Right hindlimb (tissue), 1 donor: Measurements from ENCODE around the gene IGSF22.

Source experiments
- DNase-seq: peaks from one replicate; pipeline ENCODE4 v3.0.0-alpha.2; 2018

IGSF22 gene

DNA sequence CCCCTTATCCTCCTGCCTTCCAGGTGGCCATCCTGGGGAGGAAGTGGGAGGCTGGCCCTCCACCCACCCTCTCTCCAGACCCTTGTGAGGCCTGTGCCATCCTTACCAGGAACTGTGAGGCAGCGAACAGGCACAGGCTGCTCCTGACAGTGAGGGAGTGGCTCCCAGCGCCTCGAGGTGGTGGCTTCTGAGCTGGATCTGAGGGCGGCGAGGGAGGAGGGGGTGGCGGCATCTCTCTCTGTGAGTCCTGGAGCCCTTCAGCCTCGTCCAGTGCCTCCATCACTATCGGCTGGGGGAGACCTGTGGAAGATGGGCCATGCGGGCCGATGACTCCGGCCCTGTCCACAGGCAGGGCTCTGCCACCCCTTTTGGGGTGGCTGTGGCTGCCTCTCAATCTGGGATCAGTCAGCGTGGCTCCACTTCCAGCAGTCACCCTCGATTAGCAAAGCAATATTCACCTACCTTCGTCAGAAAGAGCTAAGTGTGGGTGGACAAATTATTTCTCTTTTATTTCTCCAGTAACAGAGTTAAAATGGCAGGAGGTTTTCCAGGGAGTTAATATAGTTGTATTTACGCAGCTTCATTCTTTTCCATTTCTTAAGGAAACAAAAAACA is 18.0 kb upstream of the IGSF22 start:
- DNase-seq = no peak

DNA sequence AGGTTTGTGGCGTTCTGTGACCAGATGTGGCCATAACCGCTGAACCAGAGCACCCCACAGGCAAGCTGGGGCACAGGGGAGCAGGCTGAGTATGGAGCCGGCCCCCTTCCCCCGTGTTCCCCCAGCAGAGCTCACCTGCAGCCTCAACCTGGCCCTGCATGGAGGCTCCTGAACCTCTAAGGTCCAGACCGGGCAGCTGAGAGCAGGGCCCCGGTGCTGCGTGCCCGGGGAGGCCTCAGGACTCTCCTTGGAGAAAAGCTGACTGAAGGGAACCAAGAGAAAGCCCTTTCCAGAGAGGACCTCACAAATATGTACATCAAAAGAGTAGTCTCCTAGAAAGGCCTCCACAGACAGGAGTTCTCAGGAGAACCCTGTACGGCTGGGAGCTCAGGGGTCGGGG is 17.4 kb upstream of the IGSF22 start:
- no peak for DNase-seq

DNA sequence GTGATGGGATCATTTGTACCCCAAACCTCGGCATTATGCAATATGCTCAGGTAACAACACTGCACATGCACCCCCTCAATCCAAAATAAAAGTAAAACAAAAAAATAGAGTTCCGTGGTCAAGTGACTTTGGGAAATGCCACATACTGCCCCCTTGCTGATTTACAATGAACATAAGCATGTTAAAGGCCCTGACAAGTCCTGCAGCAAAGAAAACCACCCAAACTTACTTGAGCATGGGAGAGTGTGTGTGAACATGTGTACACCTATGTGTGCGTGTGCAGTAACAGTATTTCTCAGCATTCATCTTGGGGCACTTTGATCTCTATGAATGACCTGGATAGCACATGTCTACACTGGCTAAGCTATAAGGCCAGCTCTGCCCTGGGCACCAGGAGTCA is 15.8 kb upstream of the IGSF22 start:
- no peak for DNase-seq

DNA sequence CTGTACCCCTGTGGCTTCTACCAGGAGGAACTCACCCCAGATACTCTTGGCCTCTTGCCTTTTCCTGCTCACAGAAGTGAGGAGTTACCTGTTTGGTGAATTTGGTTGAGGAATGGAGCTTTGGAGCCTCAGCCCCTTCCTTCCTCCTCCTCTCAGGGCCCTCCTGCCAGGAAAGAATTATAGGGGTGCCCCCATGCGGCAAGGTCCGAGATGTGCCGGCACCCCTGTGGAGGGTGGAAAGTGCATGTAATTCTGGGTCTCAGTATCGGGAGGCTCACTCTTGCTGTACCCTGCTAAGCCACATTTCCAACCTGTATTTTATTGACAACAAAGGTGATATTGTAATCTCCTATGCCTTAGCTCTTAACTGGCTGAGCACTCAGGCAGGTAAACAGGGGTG is 13.7 kb upstream of the IGSF22 start:
- DNase-seq = no peak

DNA sequence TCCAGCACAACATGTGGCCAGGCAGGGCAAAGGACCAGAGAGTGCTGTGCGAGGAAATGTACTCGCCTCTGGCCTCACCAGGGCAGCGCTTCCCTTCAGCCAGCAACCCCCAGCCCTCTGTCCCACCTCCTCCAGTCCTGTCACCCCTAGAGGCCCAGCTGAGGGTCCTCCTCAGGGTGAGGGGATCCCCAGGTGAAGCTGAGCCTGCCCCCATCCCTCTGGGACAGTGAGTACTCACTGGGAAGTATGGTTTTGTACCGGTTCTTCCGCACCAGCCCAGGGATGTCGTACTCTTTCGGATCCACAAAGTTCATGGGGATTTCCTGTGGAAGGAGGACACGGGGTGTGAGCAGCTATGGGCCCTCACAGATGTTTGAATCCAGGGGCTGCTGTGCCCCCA is 11.7 kb upstream of the IGSF22 start:
- no peak for DNase-seq

DNA sequence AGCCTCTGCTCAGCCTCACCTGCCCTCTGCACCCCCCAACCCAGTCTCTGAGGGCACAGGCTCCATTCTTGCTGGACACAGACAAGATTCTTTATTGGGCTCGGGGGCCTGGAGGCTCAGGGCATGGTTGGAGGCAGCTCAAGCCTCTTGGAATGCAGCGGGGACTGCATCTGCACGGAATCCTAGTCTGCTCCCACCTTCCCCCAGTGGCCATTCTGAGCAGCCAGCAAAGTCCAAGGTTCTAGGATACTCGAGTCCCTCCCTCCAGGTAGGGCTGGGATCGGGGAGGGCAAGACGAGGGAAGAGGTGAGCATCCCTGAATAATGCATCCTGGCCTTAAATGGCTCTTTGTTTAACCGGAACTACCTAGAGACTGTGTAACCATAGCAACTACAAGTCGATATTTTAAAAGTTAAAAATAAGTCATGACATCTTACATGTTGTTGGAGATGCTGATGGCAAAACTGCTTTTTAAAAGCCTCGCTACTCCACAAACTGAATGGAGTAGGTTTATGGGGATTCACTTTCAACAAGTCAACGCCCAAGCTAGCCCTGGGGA is 10.7 kb upstream of the IGSF22 start:
- no peak for DNase-seq

DNA sequence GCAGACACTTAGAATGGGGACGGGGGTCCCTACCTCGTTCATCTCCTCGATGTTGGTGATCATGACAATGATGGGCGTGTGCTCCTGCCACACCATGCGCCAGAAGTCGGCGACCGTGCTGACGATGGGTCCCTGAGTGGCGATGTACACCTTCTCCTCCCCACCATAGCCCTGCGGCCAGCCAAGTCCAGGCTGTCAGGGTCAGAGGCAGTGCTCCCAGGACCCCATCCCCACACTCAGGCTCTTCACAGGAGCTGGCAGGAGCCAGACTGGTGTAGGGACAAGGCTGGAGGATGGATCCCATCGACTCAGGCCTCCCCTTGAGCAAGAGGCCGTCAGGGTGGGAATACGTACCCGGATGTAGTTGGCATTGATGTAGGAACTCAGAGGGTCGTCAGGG is 7.2 kb upstream of the IGSF22 start:
- no peak for DNase-seq

DNA sequence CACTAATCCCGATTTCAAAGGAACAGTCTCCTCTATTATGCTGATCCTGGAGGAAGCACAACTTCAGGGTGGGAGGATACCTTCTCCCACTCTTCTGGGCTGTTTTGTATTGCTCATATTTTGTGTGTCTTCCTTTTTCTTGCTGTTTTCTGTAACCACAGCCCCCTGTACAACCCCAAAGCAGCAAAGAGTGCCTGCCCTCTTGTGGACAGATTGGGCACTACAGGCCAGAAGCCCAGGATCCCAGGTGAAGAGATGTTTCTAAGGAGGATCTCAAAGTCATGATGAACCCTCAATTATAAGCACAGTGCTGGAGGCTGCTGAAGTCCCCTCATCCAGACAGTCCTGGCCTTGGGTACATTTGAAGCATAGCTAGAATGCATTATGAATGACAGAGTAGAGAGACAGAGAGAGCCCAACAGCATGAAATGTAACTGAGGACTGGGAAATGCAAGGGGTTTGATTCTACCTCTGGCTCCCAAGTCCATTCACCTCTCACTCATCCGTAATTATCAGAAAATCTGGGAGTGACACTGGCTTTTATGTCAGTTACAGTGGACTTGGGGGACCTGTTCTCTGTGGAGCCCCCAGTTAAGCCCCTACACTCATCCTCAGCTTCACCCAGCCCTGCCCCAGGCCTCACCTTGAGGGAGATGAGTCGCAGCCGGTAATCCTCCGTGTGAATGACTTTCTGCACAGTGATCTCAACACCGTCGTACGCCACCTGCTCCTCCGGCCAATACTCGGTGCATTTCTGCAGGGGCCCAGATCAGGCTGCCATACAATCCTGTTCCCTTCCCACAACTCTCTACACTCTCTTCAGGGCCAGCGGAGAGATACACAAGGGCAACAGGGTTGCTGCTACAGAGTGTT is 6.2 kb upstream of the IGSF22 start:
- peak; percentile 63 for DNase-seq

DNA sequence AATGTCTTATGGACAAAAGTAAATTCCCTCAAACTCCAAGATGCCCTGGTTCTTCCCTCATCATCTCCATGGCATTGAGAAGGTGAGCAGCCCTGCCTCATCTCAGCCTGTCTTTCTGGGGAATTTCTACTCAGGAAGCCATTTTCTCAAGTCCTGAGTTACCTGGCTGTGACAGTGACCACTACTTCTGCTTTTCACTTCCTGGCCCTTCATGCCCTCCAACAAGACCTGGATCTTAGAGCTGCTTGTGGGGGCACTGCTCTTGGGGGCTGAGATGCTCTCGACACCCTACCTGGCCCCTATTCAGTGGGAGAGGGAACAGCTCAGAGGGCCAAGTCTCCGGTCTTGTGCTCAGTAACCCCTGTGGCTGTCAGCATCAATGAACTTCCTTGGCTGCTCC is 5.5 kb upstream of the IGSF22 start:
- DNase-seq = no peak

DNA sequence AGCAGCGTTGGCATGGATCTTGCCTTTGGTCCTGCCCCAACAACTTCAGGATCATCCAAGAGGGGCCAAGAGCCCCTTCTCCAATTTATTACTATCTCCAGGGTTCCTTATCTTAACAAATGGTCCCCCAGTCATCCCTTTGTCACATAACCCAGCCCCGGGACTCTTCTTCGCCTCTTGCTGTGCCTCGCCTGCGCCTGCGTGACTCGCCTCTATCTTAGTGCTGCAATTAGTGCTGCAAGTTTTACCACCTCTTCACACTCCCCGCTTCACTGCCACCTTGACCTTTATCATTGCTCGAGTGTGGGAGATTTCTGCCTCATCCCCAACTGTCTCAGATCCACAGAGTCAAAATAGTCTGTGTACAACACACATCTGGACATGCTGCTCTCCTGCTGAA is 4.0 kb upstream of the IGSF22 start:
- DNase-seq = no peak

DNA sequence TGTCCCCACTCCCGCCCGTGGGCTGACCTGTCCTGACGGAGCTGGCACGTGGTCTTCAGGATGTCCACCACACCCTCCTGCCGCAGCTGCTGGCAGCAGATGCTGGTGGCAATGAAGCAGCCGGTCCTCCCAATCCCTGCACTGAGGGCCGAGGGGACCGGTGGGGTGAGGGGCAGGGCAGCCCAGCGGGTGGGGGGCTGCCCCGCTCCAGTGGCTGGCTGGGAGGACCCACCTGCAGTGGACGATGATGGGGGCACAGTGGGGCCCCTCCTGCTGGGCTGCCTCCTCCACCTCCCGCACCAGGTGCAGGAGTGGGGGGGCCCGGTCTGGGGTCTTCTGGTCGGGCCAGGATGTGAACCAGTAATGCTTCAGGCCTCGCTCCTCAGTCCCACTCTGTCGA is 3.4 kb upstream of the IGSF22 start:
- DNase-seq = no peak

DNA sequence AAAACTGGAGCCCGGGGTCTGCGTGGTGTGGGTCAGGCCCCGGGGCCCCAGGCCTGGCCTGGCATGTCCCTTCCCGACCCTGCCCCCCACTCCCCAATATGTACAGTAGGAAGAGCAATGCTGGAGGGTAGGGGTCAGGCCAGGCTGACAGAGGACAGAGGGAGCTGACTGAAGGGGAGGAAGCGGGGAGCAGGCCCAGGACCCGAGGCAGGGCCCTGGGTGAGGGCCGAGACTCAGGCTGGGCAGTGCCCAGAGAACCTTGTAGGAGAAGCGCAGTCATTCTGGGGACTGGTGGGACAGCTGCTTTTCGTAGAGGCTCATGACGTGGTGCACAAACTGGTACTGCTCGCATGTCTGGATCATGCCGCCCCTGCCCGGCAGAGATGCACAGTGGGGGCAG is 2.7 kb upstream of the IGSF22 start:
- no peak for DNase-seq

DNA sequence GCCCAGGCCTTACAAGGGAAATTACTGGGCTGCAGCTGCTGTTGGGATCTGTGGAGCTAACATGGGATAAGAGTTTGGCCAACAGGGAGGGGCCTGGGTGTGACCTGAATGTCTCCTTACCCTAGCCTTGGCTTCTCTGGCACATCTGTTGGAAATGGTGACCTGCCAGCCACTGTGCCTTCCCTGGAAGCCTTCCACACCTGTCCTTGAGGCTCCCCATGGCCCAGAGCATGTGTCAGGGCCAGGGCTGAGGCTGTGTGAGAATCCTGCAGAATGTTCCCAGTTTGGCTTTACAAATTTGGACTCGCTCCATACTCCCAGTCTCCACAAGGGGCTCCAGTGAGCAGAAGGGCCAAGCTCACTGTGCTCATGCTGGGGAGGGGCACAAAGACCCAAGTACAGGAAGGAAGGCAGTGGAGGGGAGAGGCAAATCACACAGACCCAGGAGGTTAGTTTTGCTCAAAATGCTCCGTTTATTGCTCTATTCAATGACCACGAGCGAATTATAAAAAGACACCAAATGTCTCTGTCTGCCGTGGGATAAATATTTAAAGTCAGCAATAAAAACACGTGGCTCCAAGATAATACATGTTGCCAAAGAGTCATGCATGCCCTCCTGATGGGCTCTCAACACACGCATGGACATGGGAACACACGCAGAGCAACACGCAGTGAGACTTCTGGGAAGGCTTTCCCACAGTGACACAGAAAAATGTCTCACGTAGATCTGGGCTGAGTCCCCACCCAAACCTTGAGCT is 1.7 kb upstream of the IGSF22 start:
- peak; percentile 57 for DNase-seq

DNA sequence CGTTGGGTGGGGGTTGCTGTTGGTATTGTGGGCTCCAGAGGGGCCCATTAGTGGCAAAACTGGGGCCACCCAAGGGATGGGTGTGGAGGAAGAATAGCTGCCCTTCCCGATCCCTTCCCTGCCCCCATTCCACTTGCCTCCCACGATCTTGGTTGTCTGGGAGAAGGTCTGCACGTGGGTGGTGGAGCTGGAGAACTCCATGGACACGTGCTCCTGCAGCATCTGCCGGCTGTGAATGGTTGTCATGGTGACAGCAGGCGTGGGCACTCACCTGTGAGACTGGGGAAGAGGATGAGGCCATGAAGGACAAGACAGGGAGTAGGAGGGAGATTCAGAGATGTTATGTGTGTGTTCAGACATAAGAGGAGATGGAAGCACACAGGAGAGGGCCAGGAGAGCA is 2.0 kb downstream of the IGSF22 start:
- DNase-seq = no peak

DNA sequence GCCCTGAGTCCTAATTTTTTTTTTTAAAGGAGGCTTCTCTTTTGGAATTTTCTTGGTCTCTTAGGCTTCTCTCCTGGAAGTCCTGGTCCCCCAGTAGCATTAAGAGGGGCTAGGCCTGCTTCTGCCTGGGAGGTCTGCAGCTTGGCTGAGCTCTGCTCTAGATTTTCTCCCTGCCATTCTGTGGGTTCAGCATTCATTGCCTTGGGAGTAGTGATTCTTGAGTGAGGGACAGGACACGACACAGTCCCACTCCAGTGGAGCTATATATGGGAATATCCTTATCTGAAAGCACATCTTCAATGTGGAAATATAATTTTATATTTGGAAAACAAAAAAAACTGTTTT is 3.7 kb downstream of the IGSF22 start:
- DNase-seq = no peak

DNA sequence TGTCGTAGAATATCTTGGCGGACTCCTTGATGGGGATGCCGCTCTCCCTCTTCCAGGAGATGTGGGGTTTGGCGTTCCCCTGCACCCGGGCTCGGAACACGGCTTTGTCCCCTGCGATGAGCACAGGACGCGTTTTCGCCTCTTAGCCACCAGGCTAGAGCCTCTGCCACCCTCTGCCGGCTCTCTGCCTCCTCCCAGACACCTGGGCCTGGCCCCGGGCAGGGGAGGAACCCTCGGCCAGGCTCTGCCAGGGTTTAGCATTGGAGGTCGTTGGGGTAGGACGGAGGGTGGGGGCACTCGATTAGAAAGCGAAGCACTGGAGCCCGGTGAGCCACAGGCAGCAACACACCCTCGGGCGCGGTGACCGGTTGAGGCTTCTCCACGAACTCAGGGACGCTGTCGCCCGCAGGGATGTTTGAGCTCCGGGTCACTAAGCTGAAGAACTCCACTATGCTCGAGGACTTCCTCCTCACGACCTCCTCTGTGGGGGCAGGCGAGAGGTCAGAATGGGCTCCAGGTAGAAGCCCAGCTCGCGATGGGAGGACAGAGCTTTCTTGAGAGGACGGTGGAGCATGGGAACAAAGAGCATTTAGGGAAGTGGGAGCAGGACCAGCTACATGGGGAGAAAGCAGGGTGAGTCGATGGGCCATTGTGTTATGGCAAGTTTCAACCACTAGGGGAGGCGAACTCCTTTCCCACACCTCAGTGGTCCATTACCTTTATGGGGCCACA is 4.3 kb downstream of the IGSF22 start:
- no peak for DNase-seq

DNA sequence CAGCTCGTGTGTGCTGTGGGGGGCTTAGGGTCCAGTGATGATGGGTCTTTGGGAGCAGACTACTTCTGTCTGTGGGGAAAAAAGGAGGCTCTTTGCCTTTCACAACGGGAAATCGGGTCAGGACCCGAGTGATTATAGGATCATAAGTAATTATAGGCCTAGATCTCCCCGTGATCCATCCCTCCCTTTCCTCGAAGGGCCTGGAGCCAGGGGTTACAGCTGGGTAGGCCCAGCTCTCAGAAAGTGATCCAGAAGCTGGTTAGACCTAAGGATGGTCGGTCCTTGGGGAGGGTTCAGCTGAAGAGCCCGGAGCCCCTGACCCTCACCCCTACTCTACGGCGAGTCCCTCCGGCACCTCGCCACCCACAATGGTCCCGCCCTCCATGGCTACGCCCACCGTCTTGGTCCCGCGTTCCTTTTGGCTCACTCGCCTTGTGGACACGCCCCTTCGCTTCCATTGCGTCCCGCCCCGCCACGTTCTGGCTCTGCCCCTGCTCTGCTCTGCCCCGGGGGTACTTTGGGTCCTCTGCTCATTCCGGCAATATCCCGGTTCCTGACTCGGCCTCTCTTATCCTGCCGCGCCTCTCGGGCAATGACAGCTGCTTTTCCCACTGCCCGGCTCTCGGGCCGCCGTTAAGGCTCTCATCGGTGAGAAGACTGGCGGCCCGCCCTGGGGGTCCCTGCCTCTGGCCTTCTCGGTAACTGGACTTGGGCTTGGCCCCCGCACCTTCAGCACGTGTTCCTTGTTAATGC is 5.0 kb downstream of the IGSF22 start:
- peak; percentile 90 for DNase-seq

DNA sequence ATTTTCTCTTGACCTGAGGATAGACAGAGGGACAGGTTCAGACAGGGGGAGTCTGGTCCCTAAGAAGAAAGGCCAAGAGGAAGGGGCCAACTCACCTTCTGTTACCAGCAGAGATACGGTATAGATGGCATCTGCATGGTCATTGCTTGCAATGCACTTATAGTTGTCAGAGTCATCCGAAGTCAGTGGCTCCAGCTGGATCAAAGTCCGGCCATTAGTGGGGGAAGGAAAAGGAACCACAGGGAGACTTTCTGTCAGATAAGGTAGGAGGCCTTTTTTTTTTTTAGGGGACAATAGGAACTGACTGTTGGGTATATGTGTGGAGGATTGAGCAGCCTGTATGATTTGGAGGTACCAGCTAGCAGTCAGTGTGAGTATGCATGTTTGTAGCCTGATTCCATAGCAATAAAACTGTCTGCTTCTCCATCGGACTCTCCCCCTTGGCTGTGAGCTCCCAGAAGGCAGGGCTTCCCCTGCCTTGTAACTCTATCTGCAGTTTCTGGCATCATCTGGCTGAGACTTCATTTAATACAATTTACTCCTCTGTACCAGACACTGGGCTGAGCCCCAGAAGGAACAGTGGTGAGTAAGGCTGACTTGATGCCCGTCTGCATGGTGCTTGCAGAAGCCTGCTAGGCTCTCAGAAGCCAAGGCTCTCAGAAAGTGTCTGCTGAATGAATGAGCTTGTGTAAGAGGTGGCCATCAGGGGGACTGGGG is 5.7 kb downstream of the IGSF22 start:
- DNase-seq = no peak

DNA sequence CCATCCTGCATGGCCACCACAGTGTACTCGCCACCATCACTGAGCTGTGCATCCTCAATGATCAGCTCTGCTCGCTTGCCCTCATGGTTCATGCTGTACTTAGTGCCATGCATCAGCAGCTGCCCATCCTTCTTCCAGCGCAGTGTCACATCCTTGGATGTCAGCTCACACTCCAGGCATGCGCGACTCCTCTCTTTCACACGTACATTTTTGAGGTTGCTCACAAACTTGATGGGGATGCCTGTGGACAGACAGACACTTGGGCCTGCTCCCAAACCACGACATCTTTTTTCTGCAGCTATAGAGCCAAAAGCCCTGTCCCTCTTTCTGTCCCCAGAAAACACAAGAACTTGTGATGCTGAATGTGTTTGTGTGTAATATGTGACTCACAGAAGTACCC is 10.5 kb downstream of the IGSF22 start:
- no peak for DNase-seq

DNA sequence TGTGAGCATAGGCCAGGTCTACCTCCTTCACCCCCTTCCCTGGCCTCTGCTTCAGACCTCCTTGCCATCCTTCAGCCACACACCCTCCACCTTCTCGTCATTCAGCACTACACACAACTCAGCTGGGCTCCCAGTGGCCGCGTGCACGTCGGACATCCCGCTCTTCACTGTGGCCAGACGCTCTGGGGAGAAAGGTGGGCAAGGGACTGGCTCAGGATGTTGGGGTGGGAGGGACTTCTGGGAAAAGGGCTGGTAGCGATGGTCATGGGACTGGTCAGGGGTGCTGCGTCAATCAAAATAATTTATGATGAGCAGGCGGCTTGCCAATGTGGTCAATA is 11.6 kb downstream of the IGSF22 start:
- no peak for DNase-seq

DNA sequence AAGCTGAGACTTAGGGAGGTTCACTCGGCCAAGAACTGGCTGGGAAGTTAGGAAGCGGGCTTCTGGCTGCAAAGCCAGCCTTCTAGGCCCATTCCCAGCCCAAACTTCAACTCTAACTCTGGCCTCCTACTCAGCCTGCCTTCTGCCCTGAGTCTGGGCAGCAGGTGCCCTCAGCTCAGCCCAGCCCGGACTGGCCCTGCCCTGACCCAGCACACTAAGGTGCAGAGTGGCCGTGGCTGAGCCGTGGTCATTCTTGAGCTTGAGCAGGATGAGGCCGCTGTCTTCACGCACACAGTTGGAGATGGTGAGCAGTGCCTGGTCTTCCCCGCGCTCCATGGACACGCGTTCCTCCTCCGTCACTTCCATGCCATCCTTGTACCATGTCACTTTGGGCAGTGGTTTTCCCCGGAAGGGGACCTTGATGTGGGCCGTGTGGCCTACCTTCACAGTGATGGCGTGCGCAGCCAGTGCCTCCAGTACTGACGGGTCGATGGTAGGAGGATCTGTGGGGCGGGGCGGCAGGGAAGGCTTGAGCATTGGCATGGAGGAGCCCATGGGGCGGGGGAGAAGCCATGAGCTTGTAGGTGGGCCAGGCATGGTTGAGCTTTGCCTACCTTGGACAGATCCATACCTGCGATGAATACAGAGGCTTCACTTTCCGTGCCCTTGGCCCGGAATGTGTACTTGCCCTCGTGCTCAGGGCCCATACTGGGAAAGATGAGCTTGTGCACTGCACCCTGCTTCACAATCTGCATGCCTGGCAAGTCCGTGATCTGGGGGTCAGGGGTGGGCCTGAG is 12.1 kb downstream of the IGSF22 start:
- no peak for DNase-seq
